ENCODE measurements around the gene C1QTNF2. TPM values are rescaled to one million over a fixed set of nuclear protein-coding genes. Genes with fewer than 3 reads are reported as not detected.
"Not testable (repeated sequence)": the region's sequence is repeated elsewhere in the genome, so short reads cannot be mapped to it uniquely, and the experiment has no call there.

C1QTNF2 gene
- total RNA-seq, 1 experiment from 2014 or later, result 3.5 TPM

GRCh38 chr5:160342413-160342941 lies 27.9 kb downstream of the C1QTNF2 start:
- DNase-seq (ENCODE audit: low read depth), result peak; percentile 82

DNA sequence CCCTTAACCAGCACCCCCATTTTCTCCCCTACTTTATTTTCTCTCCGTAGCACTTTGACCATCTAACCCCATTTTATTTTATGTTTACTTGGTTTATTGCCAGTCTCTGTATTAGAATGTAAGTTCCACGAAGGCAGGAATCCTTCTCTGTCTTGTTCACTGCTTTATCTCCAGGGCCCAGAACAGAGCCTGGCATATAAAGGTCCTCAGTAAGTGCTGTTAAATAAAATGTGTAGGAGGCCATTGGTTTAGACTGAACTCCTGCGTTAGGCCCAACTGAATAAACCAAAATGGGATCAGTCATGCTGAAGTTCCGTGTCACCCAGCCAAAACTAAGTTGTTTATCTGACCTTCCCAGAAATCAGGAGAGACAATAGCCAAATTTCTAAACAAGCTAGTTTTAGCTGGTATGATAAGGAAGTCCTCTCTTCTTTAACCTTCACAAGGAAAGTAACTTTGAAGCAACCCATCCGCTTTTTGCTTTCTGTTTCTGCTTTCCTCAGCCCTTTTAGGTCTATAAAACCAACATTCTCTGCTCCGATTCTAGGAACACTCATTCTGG lies 29.0 kb downstream of the C1QTNF2 start:
- DNase-seq (ENCODE audit: low read depth), result no peak

- not testable (repeated sequence) for DNase-seq (ENCODE audit: low read depth)
Measured at GRCh38 chr5:160340513-160340912, 29.9 kb downstream of the C1QTNF2 start.

GRCh38 chr5:160339406-160340130 lies 30.9 kb downstream of the C1QTNF2 start:
- DNase-seq (ENCODE audit: low read depth), result no peak

GRCh38 chr5:160334716-160335115 lies 35.7 kb downstream of the C1QTNF2 start:
- DNase-seq (ENCODE audit: low read depth), result not testable (repeated sequence)

GRCh38 chr5:160333721-160334120 lies 36.7 kb downstream of the C1QTNF2 start:
- no peak for DNase-seq (ENCODE audit: low read depth)

DNA sequence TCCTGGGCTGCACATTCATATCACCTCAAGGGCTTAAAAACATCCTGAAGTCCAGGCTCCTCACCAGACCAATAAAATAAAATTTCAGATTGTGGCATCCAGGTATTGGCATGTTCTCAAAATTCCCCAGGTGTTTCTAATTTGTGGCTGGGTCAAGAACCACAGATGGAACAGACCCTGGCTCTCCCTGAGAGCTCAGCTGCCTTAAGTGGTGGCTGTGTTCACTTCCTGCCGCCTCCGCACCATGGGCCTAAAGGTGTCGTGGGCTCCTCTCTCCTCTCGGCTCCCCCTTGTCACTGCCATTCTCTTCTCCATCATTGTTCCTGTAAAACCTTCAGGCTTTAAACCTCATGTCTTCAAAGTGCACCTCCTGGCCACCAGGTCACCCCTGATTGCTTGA lies 40.2 kb downstream of the C1QTNF2 start:
- DNase-seq (ENCODE audit: low read depth), result peak; percentile 7

DNA sequence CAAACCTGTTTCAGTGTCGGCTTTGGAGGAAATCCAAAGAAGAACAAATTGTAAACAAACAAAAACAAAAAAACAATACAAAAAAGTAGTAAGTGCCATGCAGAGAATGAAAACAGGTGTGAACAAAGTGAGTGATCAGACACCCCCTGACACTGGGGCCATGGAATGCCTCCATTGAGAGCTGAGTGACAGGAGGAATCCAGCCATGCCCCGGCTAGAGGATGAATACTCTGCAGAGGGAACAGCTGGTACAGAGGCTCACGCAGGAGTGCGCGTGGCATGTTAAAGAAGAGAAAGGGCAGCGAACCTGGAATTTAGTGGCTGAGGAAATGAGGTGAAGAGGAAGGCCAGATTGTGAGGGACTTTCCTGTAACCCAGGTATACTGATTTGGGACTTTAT lies 42.6 kb downstream of the C1QTNF2 start:
- no peak for DNase-seq (ENCODE audit: low read depth)

- no peak for DNase-seq (ENCODE audit: low read depth)
Measured at GRCh38 chr5:160326981-160327380, 43.4 kb downstream of the C1QTNF2 start.

DNA sequence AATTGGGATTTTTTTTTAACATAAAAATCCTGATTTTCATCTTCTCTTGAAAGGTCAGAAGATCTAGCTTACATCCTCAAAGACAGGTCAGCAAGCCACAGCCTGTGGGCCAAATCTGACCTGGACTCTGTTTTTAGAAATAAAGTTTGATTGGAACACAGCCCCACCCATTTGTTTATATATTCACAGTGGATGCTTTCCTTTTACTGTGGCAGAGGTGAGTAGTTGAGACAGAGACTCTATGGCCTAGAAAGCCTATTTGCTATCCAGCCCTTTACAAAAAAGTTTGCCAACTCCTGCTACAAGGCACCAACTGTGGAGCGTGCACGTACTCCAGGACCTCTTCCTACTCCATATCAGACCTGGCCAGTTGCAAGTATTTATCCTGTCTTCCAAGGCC lies 44.7 kb downstream of the C1QTNF2 start:
- no peak for DNase-seq (ENCODE audit: low read depth)

DNA sequence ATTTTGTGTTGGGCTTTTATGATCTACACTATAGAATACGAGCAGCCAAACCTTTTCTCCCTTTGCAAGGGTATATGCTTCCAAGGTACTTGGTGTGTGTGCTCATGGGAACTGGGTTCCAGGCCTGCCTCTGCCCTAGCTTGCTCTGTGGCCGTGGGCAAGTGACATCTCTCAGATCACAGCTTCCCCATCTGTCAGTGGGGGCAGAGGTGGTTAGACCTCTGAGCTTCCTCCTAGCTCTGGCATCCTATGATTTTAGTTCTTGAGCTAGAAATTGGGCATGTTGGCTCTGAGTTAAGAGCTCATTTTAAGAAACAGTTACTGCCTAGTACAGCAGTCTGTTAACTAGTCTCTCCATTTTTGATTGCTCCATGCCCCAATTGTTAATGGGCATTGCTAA lies 45.5 kb downstream of the C1QTNF2 start:
- no peak for DNase-seq (ENCODE audit: low read depth)

- DNase-seq (ENCODE audit: low read depth), result no peak
Measured at GRCh38 chr5:160318409-160318808, 52.0 kb downstream of the C1QTNF2 start.

GRCh38 chr5:160317434-160317833 lies 53.0 kb downstream of the C1QTNF2 start:
- DNase-seq (ENCODE audit: low read depth), result no peak

GRCh38 chr5:160315968-160316367 lies 54.5 kb downstream of the C1QTNF2 start:
- DNase-seq (ENCODE audit: low read depth), result peak; percentile 64

- DNase-seq (ENCODE audit: low read depth), result no peak
Measured at GRCh38 chr5:160312960-160313727, 57.3 kb downstream of the C1QTNF2 start.

DNA sequence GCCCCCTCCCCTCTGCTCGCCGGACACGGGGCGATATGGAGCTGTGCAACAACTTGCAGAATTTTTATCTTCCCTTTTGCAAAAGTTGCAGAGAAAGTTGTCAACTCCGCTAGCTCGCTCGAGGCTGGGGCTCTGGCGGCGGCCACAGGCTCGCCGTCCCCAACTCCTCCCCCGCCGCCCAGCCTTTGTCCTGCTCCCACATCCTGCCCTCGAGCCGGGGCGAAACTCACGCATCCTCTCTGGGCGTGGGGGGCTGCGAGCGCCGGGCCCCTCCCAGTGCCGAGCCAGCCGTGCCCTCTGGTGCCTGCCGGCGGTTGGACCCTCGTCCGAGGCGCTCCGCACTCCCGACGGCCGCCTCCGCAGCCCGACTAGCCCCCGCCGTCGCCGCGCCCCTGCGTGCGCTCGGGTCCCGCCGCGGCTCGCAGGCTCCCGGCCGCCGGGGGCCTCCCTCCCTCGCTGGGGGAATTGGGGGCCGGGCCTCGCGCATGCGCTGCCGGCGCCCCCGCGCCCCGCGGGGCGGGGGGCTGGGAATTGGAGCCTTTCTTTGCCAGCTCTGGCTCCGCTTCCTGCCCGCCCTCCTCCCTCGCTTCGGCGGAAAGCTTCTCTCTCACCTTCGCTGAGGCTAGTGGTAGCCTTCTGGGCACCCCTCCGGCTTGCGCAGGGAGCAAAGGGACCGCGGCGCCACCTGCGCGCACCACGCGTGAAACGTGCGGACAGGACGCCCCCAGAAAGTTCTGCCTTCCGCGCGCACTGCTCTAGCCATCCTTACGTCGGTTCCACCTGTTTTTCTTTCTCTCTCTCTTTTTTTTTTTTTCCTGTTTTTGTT lies 58.1 kb downstream of the C1QTNF2 start, which contains the start of gene CCNJL:
CCNJL (minus strand) TSS at position 431 of the 826 bp plus-strand sequence. CDS start 641 bp downstream, outside the sequence.
- peak; percentile 59 for DNase-seq (ENCODE audit: low read depth)

DNA sequence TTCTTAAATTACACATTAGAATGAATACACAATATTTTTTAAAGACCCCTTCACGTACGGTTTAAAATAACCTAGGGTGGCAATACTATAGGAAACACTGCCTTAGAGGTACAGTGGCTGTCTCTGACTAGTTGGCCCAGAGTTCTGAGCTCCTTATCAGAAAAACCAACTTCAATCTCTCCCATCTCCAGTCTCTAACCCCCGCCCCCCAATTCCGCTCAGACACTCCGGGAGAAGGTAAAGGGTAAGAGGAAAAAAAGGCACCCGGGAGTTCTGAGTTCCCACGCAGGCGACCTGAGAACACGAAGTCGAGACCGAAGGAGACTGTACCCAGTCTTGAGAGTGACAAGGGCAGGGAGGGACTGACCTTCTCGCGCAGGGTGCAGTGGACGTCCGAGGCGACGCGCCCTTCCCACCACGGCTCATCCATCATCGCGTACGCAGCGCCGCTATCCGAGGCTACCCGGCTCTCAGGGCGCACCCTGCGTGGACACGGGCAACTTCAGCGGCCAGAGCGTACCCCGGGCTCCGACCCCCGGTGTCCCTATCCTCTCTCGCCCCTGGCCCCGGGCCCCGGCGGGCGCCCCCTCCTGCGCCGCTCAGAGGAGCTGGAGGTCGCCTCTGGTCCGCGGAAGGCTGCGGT lies 58.8 kb downstream of the C1QTNF2 start:
- peak; percentile 30 for DNase-seq (ENCODE audit: low read depth)

DNA sequence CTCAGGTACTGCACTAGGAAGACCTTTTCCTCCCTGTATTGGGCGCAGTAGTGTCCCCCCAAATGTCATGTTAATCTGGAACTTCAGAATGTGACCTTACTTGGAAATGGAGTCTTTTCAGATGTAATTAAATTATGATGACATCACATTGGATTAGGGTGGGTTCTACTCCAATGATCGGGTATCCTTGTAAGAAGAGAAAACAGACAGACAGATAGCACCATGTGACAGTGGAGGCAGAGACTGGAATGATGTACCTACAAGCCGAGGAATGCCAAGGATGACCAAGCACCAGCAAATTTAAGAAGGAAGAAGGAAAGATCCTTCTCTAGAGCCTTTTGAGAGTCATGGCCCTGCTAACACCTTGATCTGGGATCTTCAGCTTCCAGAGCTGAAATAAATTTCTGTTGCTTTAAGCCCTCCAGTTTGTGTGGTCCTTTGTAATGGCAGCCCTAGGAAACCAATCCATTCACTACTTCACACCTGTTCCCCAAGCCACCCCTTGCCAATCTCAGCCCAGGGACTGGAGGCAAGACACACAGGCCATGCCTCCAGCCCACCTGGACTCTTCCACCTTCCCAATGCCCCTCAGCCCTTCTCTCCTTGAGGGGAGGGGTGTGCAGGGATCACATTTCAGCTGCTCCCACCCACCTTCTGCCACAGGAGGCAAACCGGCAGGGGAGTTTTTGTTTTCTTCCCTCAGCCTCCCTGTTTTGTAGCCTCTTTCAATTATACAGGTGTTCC lies 59.7 kb downstream of the C1QTNF2 start:
- no peak for DNase-seq (ENCODE audit: low read depth)

- DNase-seq (ENCODE audit: low read depth), result no peak
Measured at GRCh38 chr5:160310140-160310539, 60.3 kb downstream of the C1QTNF2 start.

- DNase-seq (ENCODE audit: low read depth), result no peak
Measured at GRCh38 chr5:160306696-160307095, 63.7 kb downstream of the C1QTNF2 start.
